Lung microvascular endothelial cell (primary cell): ENCODE results near the gene SH3PXD2B. TPM values are rescaled to one million over a fixed set of nuclear protein-coding genes. Genes with fewer than 3 reads are reported as not detected.
"Not testable (repeated sequence)": the region's sequence is repeated elsewhere in the genome, so short reads cannot be mapped to it uniquely, and the experiment has no call there.

Source experiments
- DNase-seq, 2 donors: peaks; one replicate each; pipeline versions ENCODE4 v3.0.0 to v3.0.0-alpha.2; 2010; ENCODE audit warnings: low read depth in 2 of 2
- total RNA-seq: library from RNA; depleted of rRNA; stranded (reverse); fragments of >200 nt; gene quantifications from 2 replicates; pipeline ENCODE4 v1.2.1, GENCODE V29; 2014

The SH3PXD2B gene
- total RNA-seq, 1 donor from 2014 or later, result 13.5 TPM

DNA sequence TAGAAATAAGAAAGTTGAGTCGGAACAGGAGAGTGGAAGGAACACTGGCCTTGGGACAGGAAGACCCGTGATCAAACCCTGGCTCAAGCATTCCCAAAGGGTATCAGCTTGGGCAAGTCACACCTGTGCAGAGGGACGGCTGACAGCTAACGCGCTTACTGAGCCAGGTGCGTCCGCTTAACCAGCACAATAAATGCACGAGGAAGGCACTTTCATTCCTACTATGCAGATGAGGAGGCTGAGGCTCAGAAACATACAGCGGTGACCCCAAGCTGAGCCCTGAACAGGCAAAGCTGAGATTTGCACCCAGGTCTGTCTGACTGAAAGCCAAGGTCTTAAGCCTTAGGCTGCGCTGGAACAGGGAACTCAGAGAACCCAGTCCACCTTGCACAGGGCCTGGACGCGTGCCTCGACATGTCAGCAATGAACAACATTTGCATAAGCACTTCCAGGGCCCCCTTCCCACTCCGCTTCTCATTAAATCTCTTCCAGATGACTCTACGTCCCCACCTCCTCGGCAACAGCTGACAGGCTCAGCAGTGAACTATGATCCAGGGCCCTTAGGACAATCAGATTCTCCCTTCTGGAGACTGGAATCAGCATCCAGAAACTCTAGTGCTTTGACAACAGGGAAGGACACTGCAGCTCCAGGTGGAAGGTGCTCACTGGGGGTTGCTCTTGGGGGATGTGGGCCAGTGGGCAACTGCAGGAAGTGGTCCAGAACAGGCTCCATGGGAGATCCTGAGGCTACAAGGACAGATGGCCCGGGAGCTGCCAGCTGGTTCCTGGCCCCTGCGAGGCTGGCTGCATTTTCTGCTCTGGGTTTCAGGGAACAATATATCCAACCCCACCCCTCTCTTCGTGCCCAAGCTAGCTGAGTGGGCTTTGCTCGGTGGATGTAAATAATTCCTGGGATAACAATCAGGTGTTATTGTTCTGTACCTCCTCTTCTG lies 35.2 kb downstream of the SH3PXD2B start:
- DNase-seq, result no peak

DNA sequence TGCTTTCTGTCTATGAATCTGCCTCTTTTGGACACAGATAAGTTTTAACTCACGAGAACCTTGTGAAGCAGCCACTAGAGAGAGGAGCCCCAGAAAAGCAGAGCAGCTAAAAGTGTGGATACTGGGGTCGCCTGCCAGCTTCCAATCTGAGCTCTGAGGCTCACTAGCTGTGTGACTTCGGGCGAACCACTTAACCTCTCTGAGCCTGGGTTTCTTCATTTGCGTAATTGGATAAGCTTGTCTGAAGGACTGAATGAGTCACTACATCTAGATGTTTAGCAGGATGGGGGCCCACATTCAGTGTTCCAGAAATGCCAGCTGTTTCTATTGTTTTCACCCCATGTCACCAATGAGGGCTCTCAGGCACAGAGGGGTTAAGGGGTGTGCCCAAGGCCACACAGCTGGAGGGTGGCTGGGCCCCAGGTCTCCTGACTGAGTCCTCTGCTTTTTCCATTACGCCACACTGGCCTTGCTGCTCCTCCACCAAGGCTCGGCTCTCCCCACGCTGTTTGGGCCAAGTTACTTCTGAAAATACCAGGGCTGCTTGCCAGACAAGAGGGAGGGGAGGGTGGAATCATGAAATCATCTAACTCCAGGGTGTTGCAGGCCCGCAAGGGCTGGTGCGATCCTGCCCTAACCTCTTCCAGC lies 36.2 kb downstream of the SH3PXD2B start:
- peak; percentile 66 to 80 for DNase-seq

DNA sequence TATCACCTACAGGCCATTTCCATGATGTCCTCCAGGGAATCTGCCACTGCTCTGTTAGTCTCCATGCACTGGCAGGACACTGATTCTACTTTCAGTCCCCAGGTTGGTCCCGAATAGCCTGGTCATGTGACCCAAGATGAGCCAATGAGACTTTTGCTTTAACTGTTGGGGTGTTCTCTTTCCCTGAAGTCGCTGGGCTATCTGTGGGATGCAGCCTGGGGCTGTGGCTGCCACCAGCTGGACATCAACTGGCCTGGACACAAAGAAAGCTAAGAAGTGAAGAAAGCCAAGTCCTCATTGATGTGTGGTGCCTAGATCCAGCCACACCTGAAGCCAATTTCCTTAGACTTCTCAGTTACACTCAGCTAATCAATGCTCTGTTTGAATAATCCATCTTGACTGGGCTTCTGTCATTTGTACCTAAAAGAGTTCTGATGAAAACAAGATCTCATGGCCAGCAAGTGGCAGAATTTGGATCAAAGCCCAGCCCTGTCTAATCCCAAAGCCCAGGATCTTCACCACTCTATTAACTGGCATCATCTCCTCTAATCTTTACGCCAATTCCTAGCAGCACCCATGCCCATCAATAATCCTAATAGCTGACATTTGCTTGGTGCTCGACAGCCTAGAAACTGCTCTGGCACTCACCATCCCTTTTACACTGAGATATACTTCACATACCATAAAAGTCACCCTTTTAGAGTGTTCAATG lies 37.0 kb downstream of the SH3PXD2B start:
- DNase-seq, result no peak

DNA sequence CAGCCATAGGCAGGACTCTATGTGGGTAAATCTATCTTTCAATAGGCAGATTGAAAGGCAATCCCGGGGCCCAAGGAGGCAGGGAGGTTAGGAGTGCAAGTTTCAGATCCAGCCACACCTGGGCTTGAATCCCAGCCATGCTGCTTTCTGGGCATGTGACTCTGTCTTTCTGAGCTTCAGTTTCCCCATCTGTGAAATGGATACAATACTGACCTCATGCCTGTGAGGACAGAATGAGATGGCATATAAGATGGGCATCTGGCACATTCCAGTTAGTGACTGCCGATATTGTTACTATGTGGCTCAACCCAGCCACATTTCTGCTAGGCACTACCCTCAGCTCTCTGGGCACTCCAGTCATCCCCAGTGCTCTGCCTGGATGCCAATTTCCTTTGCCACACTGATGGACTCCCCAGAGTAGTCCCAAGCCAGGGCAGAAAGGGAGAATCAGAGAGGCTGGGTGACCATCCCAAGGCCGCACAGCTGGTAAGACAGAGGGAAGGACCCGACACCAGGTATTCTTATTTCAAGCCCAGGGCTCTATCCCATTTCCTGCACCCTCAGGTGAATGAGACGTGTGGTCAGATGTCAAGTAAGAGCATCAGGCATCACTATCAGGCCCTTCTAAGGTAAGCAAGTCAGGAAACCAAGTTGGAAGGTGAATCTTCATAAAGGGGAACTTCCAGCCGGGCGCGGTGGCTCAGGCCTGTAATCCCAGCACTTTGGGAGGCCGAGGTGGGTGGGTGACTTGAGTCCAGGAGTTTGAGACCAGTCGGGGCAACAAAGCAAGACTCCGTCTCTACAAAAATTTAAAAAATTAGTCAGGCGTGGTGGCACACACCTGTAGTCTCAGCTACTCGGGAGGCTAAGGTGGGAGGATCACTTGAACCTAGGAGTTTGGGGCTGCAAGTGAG lies 38.7 kb downstream of the SH3PXD2B start:
- DNase-seq, result no peak

DNA sequence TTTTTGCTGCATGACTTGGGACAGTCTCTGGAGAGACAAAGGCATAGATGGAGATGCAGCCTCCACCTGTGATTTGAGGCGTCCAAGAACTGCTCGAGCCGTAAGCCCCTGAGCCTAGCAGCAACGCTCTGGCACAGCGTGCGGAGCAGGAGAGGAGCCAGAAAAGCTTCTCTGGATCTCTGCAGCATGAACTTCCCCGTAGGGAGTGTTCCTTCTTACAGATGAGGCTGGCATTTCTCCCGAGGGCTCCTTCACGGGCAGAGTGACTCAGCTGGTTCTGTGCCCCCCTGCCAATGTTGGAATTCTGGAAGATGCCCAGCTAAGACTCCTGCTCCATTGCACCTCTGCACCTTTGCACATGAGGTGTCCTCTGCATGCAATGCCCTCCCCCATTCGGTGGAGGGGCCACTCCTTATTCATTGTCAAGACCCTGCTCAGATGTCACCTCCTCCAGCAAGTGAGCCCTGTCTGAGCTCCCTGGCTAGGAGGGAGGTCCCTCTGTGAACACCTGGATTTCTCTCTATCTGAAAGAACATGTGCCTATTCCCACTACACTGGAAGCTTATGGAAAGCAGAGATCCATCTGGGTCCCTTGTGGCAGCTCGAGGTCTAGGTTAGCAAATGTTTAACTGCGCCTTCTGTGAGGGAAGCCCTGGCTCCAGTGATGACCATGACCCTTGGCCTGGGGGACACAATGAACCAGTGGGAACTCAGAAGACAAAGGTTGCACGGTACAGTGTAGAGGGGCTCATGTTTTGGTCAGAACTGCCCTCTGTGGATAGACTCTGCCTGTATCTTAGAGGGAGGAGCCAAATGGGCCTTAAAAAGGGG lies 39.6 kb downstream of the SH3PXD2B start:
- DNase-seq, result no peak

DNA sequence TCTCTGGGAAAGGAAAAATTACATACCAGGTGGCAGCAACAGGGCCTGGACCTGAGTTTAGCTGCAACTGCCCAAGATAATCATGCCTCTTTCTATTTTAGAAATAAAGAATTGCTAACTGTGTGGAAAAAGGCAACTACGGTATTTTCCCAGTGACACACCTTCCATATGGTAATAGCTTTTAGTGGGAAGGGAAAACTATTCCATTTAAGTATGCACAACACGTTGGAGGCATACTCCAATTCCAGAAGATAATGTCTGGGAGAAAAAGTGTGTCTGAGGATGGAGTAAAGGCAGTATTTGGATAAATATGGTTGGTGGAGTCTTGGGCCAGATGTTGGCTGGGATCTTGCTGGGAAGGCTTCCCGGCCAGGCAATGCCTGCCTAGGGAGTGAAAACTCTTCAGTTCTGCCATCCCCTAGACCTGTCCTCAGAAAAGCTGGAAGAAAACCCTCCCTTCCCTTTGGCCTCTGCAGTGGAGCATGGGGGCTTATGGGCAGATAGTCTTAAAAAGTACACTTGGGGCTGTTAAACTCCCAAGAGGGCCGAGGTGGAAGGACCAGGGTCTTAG lies 40.6 kb downstream of the SH3PXD2B start:
- DNase-seq, result no peak

DNA sequence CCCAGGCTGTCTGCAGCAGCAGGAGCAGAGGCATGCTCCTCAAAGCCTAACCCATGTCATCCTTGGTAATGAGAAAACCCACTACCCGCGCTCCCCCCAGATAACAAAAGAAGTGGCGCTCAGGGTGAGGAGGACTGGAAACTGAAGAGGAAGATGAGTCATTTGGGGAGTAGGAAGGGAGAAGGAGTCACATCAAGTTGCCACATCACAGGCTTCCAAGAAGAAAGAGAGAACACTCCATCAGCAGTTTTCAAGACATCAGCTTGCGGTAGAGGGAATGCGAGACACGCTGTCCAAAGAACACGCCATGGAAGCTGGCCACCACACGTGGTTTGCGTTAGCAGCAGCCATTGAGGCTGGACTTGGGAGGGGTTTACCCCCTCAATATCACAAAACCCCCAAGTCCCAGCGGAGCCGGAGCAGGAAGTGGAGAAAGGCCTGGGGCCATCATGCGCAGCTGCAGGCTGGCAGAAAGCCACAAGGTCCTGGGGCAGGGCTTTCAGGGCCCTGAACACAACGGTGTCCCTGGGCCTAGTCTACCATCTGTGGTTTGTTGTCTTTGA lies 41.5 kb downstream of the SH3PXD2B start:
- peak in 1 of 2 donors; percentile 90 for DNase-seq

DNA sequence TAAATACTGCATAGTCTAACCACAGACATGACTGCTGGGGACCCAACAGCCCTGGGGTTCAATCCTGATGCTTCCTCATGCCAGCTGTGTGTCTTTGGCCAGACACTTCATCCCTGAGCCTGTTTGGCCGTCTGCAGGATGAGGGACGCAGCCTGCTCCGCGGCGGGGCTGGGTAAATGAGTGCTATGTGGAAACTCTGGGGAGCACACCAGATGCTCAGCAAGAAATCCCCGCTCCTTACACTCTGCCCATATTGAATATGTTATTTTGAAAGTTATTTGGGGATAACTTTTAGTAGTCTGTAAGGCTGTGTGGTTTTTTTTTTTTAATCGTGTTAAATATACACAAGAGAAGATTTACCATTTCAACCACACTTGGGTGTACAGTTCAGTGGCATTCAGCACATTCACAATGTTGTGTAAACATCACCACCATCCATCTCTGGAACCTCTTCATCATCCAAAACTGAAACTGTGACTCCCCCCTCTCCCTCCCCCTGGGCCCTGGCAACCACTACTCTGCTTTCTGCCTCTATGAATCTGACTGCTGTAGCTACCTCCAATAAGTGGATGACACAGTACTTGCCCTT lies 42.7 kb downstream of the SH3PXD2B start:
- no peak for DNase-seq

DNA sequence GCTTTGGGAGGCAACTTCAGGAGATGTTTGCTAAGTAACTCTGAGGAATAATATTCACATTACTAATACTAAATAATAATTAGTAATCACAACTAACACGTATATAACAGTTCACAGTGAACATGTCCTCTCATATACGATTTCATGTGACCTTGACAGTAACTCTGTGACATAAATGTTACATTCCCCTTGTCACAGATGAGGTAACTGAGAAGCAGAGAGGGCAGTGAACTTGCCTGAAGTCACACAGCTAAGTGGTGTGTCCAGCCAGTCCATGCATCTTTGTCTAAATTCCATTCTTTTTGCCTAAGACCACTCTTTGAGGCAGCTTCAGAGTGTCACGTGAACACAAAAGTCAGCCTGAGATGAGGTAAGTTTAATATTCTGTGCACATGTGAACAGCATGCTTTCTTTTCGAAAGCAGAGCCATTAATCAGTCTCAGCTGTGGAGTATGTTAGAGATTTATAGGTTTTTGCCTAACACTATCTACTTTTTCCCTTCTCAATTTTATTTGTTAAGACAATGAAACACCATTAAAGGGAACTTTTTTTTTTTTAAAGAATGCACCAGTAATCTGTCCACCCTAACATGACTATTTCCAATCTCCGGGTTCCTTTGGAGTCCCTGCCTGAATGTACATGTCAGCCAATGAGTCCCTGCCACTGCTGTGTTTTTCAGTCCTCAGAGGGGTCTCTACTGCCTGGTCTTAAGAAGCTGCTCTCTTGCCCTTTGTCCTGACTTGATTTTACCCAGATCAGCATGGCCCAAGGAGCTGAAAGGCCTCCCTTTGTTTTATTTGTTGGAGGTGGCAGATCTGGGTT lies 43.5 kb downstream of the SH3PXD2B start:
- no peak for DNase-seq

DNA sequence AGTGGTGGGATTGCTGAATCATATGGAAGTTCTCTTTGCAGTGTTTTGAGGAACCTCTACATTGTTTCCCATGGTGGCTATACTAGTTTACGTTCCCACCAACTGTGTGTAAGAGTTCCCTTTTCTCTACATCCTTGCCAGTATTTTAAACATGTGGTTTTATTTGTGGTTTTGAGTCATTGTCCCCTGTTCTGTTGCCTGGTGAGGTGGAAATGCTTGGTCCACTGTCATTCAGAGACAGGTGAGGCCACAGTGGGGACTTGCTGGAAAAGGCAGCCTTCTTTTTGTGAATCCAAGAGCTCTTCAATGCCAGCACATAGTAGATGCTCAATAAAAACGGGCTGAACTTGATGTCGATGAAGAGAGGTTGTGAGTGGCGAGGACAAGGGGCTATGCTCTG lies 44.2 kb downstream of the SH3PXD2B start:
- DNase-seq, result peak in 1 of 2 donors; percentile 25

DNA sequence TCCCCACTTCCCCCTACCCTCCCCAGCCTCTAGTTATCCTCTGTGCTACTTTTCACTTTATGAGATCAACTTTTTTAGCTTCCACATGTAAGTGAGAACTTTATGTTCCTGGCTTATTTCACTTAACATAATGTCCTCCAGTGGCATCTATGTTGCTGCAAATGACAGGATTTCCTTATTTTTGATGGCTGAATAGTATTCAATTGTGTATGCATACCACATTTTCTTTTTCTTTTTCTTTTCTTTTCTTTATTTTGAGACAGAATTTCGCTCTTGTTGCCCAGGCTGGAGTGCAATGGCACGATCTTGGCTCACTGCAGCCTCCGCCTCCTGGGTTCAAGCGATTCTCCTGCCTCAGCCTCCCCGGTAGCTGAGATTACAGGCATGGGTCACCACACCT lies 44.8 kb downstream of the SH3PXD2B start:
- not testable (repeated sequence) for DNase-seq

DNA sequence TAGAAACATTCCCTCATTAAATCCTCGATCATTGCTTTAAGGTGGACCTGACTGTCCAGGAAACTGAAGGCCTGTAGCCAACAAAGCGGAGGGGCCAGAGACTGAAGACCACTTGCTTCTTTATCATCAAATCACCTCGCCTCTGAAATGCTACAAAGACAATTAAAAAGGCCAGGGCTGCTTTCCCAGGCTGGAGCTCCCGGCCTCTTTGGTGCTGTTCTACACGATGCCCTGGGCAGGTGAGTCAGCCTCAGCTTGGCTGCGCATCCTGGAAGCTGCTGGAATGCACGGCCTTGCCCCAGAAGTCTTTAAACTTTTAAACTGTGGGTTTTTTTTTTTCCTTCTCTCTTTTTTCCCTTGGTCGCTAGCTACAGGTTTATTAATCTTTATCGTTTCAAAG lies 46.5 kb downstream of the SH3PXD2B start:
- peak in 1 of 2 donors; percentile 58 for DNase-seq

DNA sequence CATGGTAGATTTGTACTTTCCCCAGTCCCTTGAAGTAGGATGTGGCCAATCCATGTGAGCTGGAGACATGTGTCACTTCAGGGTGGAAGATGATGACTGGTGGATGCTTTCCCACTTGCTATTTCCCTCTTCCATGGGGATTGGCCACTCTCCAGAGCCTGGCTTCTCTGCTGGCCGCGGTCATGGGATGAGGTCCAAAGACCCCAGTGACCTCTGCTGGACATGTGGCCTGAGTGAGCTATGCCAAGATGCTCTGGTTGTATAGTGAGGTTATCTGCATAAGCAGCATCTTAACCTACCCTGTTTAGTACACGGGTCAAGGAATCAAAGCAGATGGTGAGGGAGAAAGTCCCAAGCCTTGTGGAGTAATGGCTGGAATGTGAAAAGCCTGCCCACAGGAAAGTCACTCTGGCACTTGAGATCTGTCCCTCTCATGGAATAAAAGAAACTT lies 47.1 kb downstream of the SH3PXD2B start:
- peak; percentile 59 to 62 for DNase-seq

DNA sequence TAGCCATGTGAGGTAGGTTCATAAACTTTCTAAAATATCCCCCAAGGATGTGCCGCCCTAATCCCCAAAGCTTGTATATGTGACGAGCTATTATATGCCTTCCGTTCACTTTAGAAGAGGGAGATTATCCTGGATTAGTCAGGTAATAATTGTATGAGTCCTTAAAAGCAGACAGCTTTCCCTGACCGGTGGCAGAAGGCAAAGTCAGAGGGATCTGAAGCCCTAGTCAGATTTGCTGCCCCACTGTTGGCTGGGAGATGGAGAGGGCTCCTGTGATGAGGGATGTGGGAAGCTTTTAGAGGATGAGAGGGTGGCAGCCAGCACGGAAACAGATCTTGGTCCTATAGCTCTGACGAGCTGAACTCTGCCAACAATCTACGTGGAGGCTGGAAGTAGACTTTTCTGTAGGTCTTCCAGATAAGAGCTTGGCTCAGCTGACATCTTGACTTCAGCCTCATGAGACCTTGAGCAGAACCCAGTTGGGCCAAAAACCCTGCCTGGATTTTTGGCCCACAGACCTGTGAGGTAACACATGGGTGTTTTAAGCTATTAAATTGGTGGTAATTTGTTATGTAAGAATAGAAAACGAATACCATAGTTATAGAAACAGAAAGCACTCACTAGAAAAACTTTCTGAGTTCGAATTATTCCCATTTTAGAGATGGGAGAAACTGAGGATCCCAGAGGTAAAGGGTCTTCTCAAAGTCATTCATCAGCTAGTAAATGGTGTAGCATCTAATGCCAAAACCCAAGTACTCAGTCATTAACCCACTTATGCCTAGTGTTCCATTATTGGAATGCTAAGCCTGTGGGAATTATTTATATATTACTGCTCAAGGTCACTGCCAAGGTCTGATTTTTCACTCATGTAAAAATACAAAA lies 48.9 kb downstream of the SH3PXD2B start:
- DNase-seq, result no peak

DNA sequence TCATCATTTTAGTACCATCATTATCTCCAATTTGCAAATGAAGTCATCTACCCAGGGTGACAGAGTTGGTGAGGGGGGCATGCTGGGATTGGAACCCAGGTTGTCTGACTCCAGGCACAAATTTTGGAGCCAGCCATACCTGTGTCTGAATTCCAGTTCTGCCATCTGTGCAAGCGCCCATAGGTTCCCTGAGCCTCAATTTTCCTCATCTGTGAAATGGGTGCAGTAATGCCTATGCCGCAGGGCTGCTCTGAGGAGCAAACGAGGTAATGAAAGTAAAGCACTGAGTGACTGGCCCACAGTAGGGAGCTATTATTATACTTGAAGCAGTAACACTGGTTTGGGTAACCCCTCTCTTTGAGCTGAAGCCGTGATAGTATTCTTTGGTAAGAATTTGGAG lies 49.6 kb downstream of the SH3PXD2B start:
- no peak for DNase-seq

DNA sequence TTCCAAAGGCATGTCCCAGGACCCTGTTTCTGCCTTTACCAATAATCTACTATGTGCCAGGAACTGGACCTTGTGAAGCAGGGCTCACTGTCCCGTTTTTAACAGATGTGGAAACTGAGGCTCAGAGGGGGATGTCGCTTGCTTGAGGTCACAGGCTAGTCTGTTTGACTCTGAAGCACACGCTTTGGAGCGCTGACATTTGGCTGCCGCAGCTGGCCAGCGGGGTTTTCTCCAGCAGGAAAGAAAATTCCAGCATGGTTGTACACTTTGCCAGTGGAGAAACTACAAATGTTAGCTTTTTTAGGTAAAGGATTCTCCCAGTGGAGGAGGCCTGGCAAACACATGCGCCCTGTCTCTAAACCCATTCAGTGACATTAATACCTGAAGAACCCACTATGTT lies 50.5 kb downstream of the SH3PXD2B start:
- DNase-seq, result no peak

DNA sequence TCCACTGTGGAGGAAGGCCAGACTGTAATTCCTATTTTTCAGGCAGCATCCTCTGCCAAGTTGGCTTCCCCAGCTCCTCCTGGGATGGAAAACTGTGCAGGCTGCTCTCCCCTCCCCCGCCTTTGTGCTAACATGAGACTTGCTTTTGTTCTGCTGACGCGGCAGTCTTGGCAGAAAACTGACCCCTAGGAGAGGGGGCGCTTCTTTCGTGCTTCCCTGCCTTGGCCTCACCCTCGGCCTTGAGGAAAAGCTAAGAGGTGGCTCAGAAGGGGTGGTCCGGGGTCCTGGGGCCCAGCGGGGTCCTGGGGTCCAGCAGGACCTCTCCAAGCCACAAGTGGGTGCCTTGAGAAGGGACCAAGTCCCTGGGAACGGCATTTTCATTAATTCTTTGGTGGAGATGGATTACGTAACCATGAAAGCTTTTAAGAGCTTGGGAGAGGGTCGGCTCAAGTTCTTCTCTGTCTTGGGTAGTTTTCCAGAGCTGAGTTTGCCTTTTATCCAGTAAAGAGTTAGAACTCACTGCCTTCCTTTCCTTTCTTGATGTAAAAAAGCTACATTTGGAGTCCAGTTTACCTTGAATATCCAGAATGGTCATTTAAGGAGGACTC lies 51.0 kb downstream of the SH3PXD2B start:
- peak in 1 of 2 donors; percentile 66 for DNase-seq
